Measurements from ENCODE around the gene SUPT20HL2.

The SUPT20HL2 gene

DNA sequence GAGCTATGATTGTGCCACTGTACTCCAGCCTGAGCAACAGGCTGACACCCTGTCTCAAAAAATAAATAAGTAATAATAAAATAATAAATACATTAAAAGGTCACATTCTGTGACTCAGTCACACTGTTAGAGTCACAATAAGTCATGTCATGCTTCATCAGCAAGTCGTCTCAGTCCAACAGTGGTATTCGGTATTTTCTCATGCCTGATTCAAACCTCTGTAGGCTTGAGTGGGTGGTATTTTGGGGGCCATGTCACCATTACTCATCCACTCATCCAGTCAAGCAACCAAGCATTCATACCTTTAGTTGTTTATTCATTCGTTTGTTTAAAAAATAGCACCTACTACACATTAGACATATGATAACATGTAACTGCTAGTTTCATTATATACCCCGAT, 46.9 kb downstream of the SUPT20HL2 start:
- intact Hi-C loops (cut with DNase I) = no loop called here
- no peak for DNase-seq

- DNase-seq = no peak
- intact Hi-C loops (cut with DNase I) = no loop called here
These were observed 49.5 kb downstream of the SUPT20HL2 start for GRCh38 chrX:24264383-24264782.

GRCh38 chrX:24262309-24262708, 51.6 kb downstream of the SUPT20HL2 start:
- intact Hi-C loops (cut with DNase I) = no loop called here
- DNase-seq = no peak

All from head of caudate nucleus (tissue), 42 donors.